ENCODE measurements around the gene ABHD15.

Gene ABHD15

GRCh38 chr17:29582254-29582765, 15.5 kb upstream of the ABHD15 start:
- in situ Hi-C loops (cut with HindIII; ENCODE audit: low sequenced_read_pairs) = no loop called here
- H3K4me3 ChIP-seq (ENCODE audit: low read depth, low read length) = no peak overlapping the region
- no peak for DNase-seq (ENCODE audit: low read depth)
- no peak for TF ChIP-seq CTCF (IDR thresholded peaks at IDR 0.05; ENCODE audit: low read depth, low read length, missing control alignments)

GRCh38 chr17:29581583-29582253, 14.9 kb upstream of the ABHD15 start:
- no peak for DNase-seq (ENCODE audit: low read depth)
- no peak overlapping the region for H3K4me3 ChIP-seq (ENCODE audit: low read depth, low read length)
- no peak for TF ChIP-seq CTCF (IDR thresholded peaks at IDR 0.05; ENCODE audit: low read depth, low read length, missing control alignments)
- in situ Hi-C loops (cut with HindIII; ENCODE audit: low sequenced_read_pairs) = no loop called here

- in situ Hi-C loops (cut with HindIII; ENCODE audit: low sequenced_read_pairs) = no loop called here
- DNase-seq (ENCODE audit: low read depth) = no peak
- no peak overlapping the region for H3K4me3 ChIP-seq (ENCODE audit: low read depth, low read length)
- peak; percentile 83 for TF ChIP-seq CTCF (IDR thresholded peaks at IDR 0.05; ENCODE audit: low read depth, low read length, missing control alignments)
These were observed 13.3 kb upstream of the ABHD15 start for GRCh38 chr17:29579866-29580771.

- H3K4me3 ChIP-seq (ENCODE audit: low read depth, low read length) = no peak overlapping the region
- no peak for TF ChIP-seq CTCF (IDR thresholded peaks at IDR 0.05; ENCODE audit: low read depth, low read length, missing control alignments)
- in situ Hi-C loops (cut with HindIII; ENCODE audit: low sequenced_read_pairs) = no loop called here
- no peak for DNase-seq (ENCODE audit: low read depth)
These were observed 12.0 kb upstream of the ABHD15 start for GRCh38 chr17:29578626-29579485.

- DNase-seq (ENCODE audit: low read depth) = no peak
- in situ Hi-C loops (cut with HindIII; ENCODE audit: low sequenced_read_pairs) = no loop called here
- H3K4me3 ChIP-seq (ENCODE audit: low read depth, low read length) = no peak overlapping the region
- no peak for TF ChIP-seq CTCF (IDR thresholded peaks at IDR 0.05; ENCODE audit: low read depth, low read length, missing control alignments)
These were observed 10.8 kb upstream of the ABHD15 start for GRCh38 chr17:29577385-29578211.
